IPS DF 6.9 (cell line): ENCODE data around the gene ZSWIM1.

ENCODE experiments used
- DNase-seq: peaks from one replicate; pipeline ENCODE4 v3.0.0-alpha.2; 2013; ENCODE audit warnings: low read depth, low spot score
- H3K27ac ChIP-seq: one replicate; pipeline ENCODE4 v1.5.1; 2013; ENCODE audit warnings: low read length, control low read depth
- H3K27me3 ChIP-seq: 2 replicates; pipeline ENCODE4 v1.6.1; 2013; ENCODE audit warnings: mild to moderate bottlenecking, low read length; ENCODE audit not compliant: control insufficient read depth, insufficient read depth
- H3K36me3 ChIP-seq: 2 replicates; pipeline ENCODE4 v1.6.1; 2013; ENCODE audit warnings: low read length; ENCODE audit not compliant: control insufficient read depth, insufficient read depth
- H3K4me1 ChIP-seq: 2 replicates; pipeline ENCODE4 v1.6.1; 2013; ENCODE audit warnings: low read length; ENCODE audit not compliant: control insufficient read depth, insufficient read depth
- H3K4me3 ChIP-seq: 2 replicates; pipeline ENCODE4 v1.5.1; 2013; ENCODE audit warnings: mild to moderate bottlenecking, low read length
- H3K9me3 ChIP-seq: 2 replicates; pipeline ENCODE4 v1.6.1; 2013; ENCODE audit warnings: low read length, inconsistent platforms; ENCODE audit not compliant: control insufficient read depth, insufficient read depth
- WGBS: extraction: QIAGEN DNeasy Blood & Tissue Kit; methylation state at CpG from one replicate; pipeline ENCODE4 v1.1.7; 2013; ENCODE audit warnings: mixed read lengths, missing lambda C conversion rate; ENCODE audit not compliant: insufficient read length, insufficient coverage; 5-methylcytosine and 5-hydroxymethylcytosine counted together

The ZSWIM1 gene

GRCh38 chr20:45933266-45934045 is 52.4 kb downstream of the ZSWIM1 start:
- Histone ChIP-seq H3K4me1 (no peaks in the 10 kb centered on the region), H3K4me3 (peak overlapping the region; percentile 77; the same call in 1 of the 2 replicates), H3K27me3 (no peaks in the 10 kb centered on the region), H3K9me3 (no peaks in the 10 kb centered on the region), H3K27ac (peak overlapping the region; percentile 25), H3K36me3 (peaks cover 5% of the 10 kb centered on the region; the same call in 1 of the 2 replicates)
- DNase-seq, result peak; percentile 89
- no CpG with 5 or more reads among the region's 22 CpGs for WGBS

- Histone ChIP-seq H3K4me3 (peak overlapping the region; percentile 77; the same call in 1 of the 2 replicates), H3K27me3 (no peaks in the 10 kb centered on the region), H3K4me1 (0 out of 2 replicates have a peak, but pooled peaks cover 2% of the 10 kb centered on the region), H3K9me3 (no peaks in the 10 kb centered on the region), H3K27ac (peak overlapping the region; percentile 25), H3K36me3 (peaks cover 8% of the 10 kb centered on the region; the same call in 1 of the 2 replicates)
- no CpG with 5 or more reads among the region's 34 CpGs for WGBS
- DNase-seq, result peak; percentile 35
Measured at GRCh38 chr20:45934046-45934585, 53.1 kb downstream of the ZSWIM1 start.
